OCI-LY3 (cell line): ENCODE data around the gene KCNMA1.

Source experiments
- CTCF ChIP-seq: fragments of 200-600, 300-600 bp; sonication (generic); IDR thresholded peaks from 2 replicates; pipeline ENCODE4 v1.5.1; 2014; ENCODE audit warnings: antibody characterized with exemption, low read length, low read depth
- EZH2phosphoT487 ChIP-seq: fragments of 200-600 bp; shearing (Covaris generic); IDR thresholded peaks from 2 replicates; pipeline ENCODE4 v1.6.1; 2018; ENCODE audit warnings: antibody characterized with exemption, mixed run types, low read depth

- TF ChIP-seq CTCF (no peak), EZH2phosphoT487 (no peak)
Observed at GRCh38 chr10:77371421-77371820, 266.2 kb downstream of the KCNMA1 start.
